ENCODE data around the gene SASH1.

Gene SASH1

GRCh38 chr6:148461986-148462577, 119.4 kb downstream of the SASH1 start:
- no peak for DNase-seq

- no peak for DNase-seq
These were observed 121.0 kb downstream of the SASH1 start for GRCh38 chr6:148463671-148464070.

- DNase-seq = peak; percentile 63 to 71
These were observed 121.8 kb downstream of the SASH1 start for GRCh38 chr6:148464319-148465010.

- DNase-seq = no peak
These were observed 122.3 kb downstream of the SASH1 start for GRCh38 chr6:148465011-148465335.

GRCh38 chr6:148465670-148466069, 123.0 kb downstream of the SASH1 start:
- DNase-seq = no peak

GRCh38 chr6:148466158-148466557, 123.5 kb downstream of the SASH1 start:
- DNase-seq = no peak

GRCh38 chr6:148467926-148468325, 125.3 kb downstream of the SASH1 start:
- no peak for DNase-seq

GRCh38 chr6:148470156-148470555, 127.5 kb downstream of the SASH1 start:
- no peak for DNase-seq

GRCh38 chr6:148470606-148471465, 128.2 kb downstream of the SASH1 start:
- no peak for DNase-seq

- no peak for DNase-seq
These were observed 129.1 kb downstream of the SASH1 start for GRCh38 chr6:148471624-148472159.

GRCh38 chr6:148472171-148473105, 129.8 kb downstream of the SASH1 start:
- no peak for DNase-seq

- DNase-seq = no peak
These were observed 136.9 kb downstream of the SASH1 start for GRCh38 chr6:148479497-148479896.

- no peak for DNase-seq
These were observed 144.8 kb downstream of the SASH1 start for GRCh38 chr6:148487461-148487860.

GRCh38 chr6:148491638-148492251, 149.1 kb downstream of the SASH1 start:
- DNase-seq = no peak

- DNase-seq = no peak
These were observed 150.1 kb downstream of the SASH1 start for GRCh38 chr6:148492654-148493290.

- DNase-seq = no peak
These were observed 150.8 kb downstream of the SASH1 start for GRCh38 chr6:148493424-148493823.

GRCh38 chr6:148494226-148494625, 151.6 kb downstream of the SASH1 start:
- no peak for DNase-seq

- DNase-seq = no peak
These were observed 152.4 kb downstream of the SASH1 start for GRCh38 chr6:148495029-148495428.

GRCh38 chr6:148497257-148497656, 154.6 kb downstream of the SASH1 start:
- no peak for DNase-seq

- DNase-seq = no peak
These were observed 155.1 kb downstream of the SASH1 start for GRCh38 chr6:148497717-148498116.

GRCh38 chr6:148500402-148500801, 157.8 kb downstream of the SASH1 start:
- no peak for DNase-seq

All from inflammatory macrophage (primary cell).